Endothelial cell of umbilical vein (primary cell): ENCODE measurements around the gene CD80. TPM values are rescaled to one million over a fixed set of nuclear protein-coding genes. Genes with fewer than 3 reads are reported as not detected.

Experiments used
- BruUV-seq: library from RNA; stranded (reverse); fragments of 400-500 nt; replicated peaks from 2 replicates; lab custom pipeline; 2021; lab: Mats Ljungman, UMichigan
- CTCF ChIA-PET: fragments of 300-600, 350-600 bp; sonication (Branson Sonifier 250); formaldehyde crosslinking; loops from one replicate; lab custom pipeline; 2021; ENCODE audit warnings: antibody characterized with exemption, inconsistent platforms; lab: Charles Lee
- POLR2A ChIA-PET: fragments of 300-600, 350-600 bp; sonication (Branson Sonifier 250); formaldehyde crosslinking; loops from one replicate; lab custom pipeline; 2021; ENCODE audit warnings: antibody characterized with exemption, inconsistent platforms; lab: Charles Lee
- DNase-seq: peaks from one replicate; pipeline ENCODE4 v3.0.0-alpha.2; 2011; ENCODE audit warnings: low read depth, low spot score
- FAIRE-seq: peaks from 2 replicates; lab custom pipeline; 2011; peaks lifted over from hg19 to GRCh38; lab: Jason Lieb, UNC
- H2AFZ ChIP-seq: 2 replicates; pipeline ENCODE4 v1.6.0; 2012; ENCODE audit warnings: low read depth, low read length, control low read depth, inconsistent platforms
- H3K27ac ChIP-seq: 2 replicates; pipeline ENCODE4 v1.5.1; 2011; ENCODE audit warnings: low read depth, mild to moderate bottlenecking, control low read depth, low read length, moderate library complexity; ENCODE audit not compliant: insufficient read depth
- H3K27me3 ChIP-seq, 2 experiments: 2 replicates each; pipeline versions ENCODE4 v1.6.0 to v1.6.1; 2011; ENCODE audit warnings: low read length in 2 of 2, mixed read lengths in 1 of 2; ENCODE audit not compliant: control insufficient read depth in 2 of 2, insufficient read depth in 2 of 2
- H3K36me3 ChIP-seq, 2 experiments: 2 replicates in 1 of 2; 3 replicates in 1 of 2; pipeline ENCODE4 v1.5.1; 2011; ENCODE audit warnings: low read length in 2 of 2, mild to moderate bottlenecking in 1 of 2, moderate library complexity in 1 of 2; ENCODE audit not compliant: control insufficient read depth in 2 of 2, insufficient read depth in 2 of 2; ENCODE audit errors: extremely low read depth in 1 of 2
- H3K4me1 ChIP-seq: 3 replicates; pipeline ENCODE4 v1.5.1; 2011; ENCODE audit warnings: mild to moderate bottlenecking, low read length; ENCODE audit not compliant: control insufficient read depth, insufficient read depth; ENCODE audit errors: extremely low read depth
- H3K4me2 ChIP-seq: 2 replicates; pipeline ENCODE4 v1.6.1; 2011; ENCODE audit warnings: low read length, control low read depth, mixed read lengths; ENCODE audit not compliant: insufficient read depth
- H3K4me3 ChIP-seq, 3 experiments: fragments of 200-600 bp in 1 of 3; sonication (generic), shearing (Covaris generic) in 1 of 3; replicated peaks in 1 of 3; 2 replicates each; pipeline ENCODE4 v1.5.1; 2011 to 2016; ENCODE audit warnings: control low read depth in 3 of 3, low read length in 3 of 3, mild to moderate bottlenecking in 2 of 3, inconsistent platforms in 1 of 3, low read depth in 1 of 3, moderate library complexity in 1 of 3; ENCODE audit not compliant: insufficient read depth in 1 of 3
- H3K79me2 ChIP-seq: 2 replicates; pipeline ENCODE4 v1.6.0; 2012; ENCODE audit warnings: low read length, inconsistent platforms; ENCODE audit not compliant: control insufficient read depth, insufficient read depth
- H3K9ac ChIP-seq: replicated peaks from 2 replicates; pipeline ENCODE3; 2011; ENCODE audit warnings: low read length, control low read depth; ENCODE audit not compliant: insufficient read depth; ENCODE audit errors: extremely low read depth
- H3K9me1 ChIP-seq: replicated peaks from 3 replicates; pipeline ENCODE4 v1.6.0; 2011; ENCODE audit warnings: mild to moderate bottlenecking, low read length; ENCODE audit not compliant: control insufficient read depth, insufficient read depth; ENCODE audit errors: extremely low read depth
- H3K9me3 ChIP-seq: replicated peaks from 2 replicates; pipeline ENCODE4 v1.5.1; 2012; ENCODE audit warnings: low read length, inconsistent platforms; ENCODE audit not compliant: control insufficient read depth, insufficient read depth
- H4K20me1 ChIP-seq: replicated peaks from 2 replicates; pipeline ENCODE3; 2011; ENCODE audit warnings: mild to moderate bottlenecking, low read length; ENCODE audit not compliant: control insufficient read depth, insufficient read depth; ENCODE audit errors: extremely low read depth
- CTCF ChIP-seq, 2 donors: IDR thresholded peaks; 1 replicate in 1 of 2; 2 replicates in 1 of 2; pipeline ENCODE4 v1.5.1; 2011; ENCODE audit warnings: low read length in 2 of 2, mild to moderate bottlenecking in 2 of 2, moderate library complexity in 2 of 2, control low read depth in 1 of 2, inconsistent platforms in 1 of 2, low read depth in 1 of 2; ENCODE audit not compliant: insufficient read depth in 1 of 2; ENCODE audit errors: extremely low read depth in 1 of 2
- EZH2 ChIP-seq: IDR thresholded peaks from 2 replicates; pipeline ENCODE4 v1.6.1; 2012; ENCODE audit warnings: borderline replicate concordance, low read depth, mild to moderate bottlenecking, moderate library complexity, low read length, inconsistent platforms; ENCODE audit not compliant: severe bottlenecking
- FOS ChIP-seq: IDR thresholded peaks from 2 replicates; pipeline ENCODE4 v1.6.1; 2011; ENCODE audit warnings: mild to moderate bottlenecking, low read length, moderate library complexity, borderline replicate concordance; ENCODE audit not compliant: insufficient read depth
- GATA2 ChIP-seq: IDR thresholded peaks from 2 replicates; pipeline ENCODE4 v1.7.0; 2011; ENCODE audit warnings: low read depth, mild to moderate bottlenecking, moderate library complexity, mixed read lengths, low read length; ENCODE audit not compliant: insufficient read length, insufficient read depth
- JUN ChIP-seq: IDR thresholded peaks from 2 replicates; pipeline ENCODE4 v1.6.1; 2011; ENCODE audit warnings: borderline replicate concordance, low read depth; ENCODE audit not compliant: insufficient read length, insufficient read depth
- MAX ChIP-seq: IDR thresholded peaks from 2 replicates; pipeline ENCODE4 v1.6.1; 2011; ENCODE audit not compliant: insufficient read depth, insufficient read length
- MYC ChIP-seq: IDR thresholded peaks from one replicate; pipeline ENCODE4 v1.6.1; 2011; ENCODE audit warnings: mild to moderate bottlenecking, low read depth, low read length
- POLR2A ChIP-seq: IDR thresholded peaks from 2 replicates; pipeline ENCODE4 v1.6.1; 2012; ENCODE audit warnings: low read depth, mild to moderate bottlenecking, control low read depth, low read length
- POLR2AphosphoS5 ChIP-seq: IDR thresholded peaks from 2 replicates; pipeline ENCODE4 v1.6.1; 2012; ENCODE audit warnings: low read depth, mild to moderate bottlenecking, control low read depth, low read length, moderate library complexity; ENCODE audit not compliant: insufficient read depth
- dilution Hi-C: fragments of 300-500 bp; cut with MboI; formaldehyde crosslinking; loops from one replicate; pipeline ENCODE4 v1.15.0; 2019; ENCODE audit warnings: low sequenced_read_pairs; ENCODE audit not compliant: extremely low pct_ligation_motif_present
- intact Hi-C: fragments of 100-400 bp; cut with micrococcal nuclease; formaldehyde crosslinking; loops from one replicate; pipeline ENCODE4 v1.10.0; 2022
- polyA plus RNA-seq, 4 experiments: library from polyadenylated mRNA; depleted of rRNA in 3 of 4; stranded (reverse) in 3 of 4; unstranded in 1 of 4; fragments of >200 nt; gene quantifications; 2 replicates each; pipeline versions ENCODE4 v1.2.1 to v1.2.3, GENCODE V29; 2011 to 2012; ENCODE audit warnings: missing spikeins in 1 of 4
- total RNA-seq: library from RNA; stranded (reverse); gene quantifications from 2 replicates; pipeline ENCODE4 v1.2.3, GENCODE V29; 2021

Gene CD80
- total and polyA plus RNA-seq, 2 donors (not counting 3 experiments of a cell fraction or from before 2014, with no cell fraction given): not detected

DNA sequence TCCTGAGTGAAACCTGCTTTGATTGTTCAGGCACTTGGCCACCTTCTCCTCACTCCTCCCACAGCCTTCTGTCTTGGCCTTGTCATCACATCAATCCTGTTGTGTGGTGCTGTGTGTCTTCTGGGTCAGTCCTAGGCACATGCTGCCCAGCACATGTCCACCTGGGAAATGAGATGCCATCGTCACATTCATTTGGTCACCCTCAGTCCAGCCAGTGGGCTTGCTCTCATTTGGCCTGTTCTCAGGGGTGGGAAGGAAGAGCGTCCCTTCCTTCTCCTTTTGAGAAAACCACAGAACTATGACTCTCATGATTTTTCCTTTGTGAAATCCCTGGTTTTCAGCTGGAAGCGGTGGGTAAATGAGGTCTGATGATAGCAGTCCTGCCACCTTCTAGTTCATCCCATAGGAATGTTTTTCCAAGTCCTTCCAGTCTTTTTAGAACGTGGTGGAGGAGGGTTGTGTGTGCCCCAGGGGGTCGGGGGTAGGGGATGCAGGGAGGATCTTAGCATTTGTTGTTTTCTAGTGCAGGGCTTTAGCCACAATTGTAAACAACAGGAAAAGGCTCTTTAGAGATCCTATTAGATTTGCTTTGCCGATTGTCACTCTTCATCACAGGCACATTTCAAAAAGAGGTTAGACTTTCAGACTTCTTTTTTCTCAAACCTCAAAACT is 29.8 kb upstream of the CD80 start:
- Histone ChIP-seq H3K4me3 (no peak overlapping the region), H3K4me1 (no peaks in the 10 kb centered on the region), H3K79me2 (no peaks in the 10 kb centered on the region), H3K27me3 (no peaks in the 10 kb centered on the region), H3K9ac (no peak overlapping the region), H3K9me1 (no peaks in the 10 kb centered on the region), H3K36me3 (no peaks in the 10 kb centered on the region), H3K4me2 (no peak overlapping the region), H2AFZ (no peak overlapping the region), H4K20me1 (no peaks in the 10 kb centered on the region), H3K9me3 (no peaks in the 10 kb centered on the region), H3K27ac (no peak overlapping the region)
- POLR2A ChIA-PET: no interaction called here
- dilution Hi-C loops: no loop called here
- DNase-seq: no peak
- intact Hi-C loops: no loop called here
- TF ChIP-seq POLR2A (no peak), FOS (no peak), CTCF (IDR thresholded peaks at IDR 0.05; ENCODE audit: extremely low read depth in 1 of 2, insufficient read depth in 1 of 2, low read depth in 1 of 2, low read length in 2 of 2) (no peak), JUN (no peak), MAX (no peak), EZH2 (no peak), GATA2 (no peak), POLR2AphosphoS5 (no peak), MYC (no peak)
- BruUV-seq: no TSS peak
- no peak for FAIRE-seq
- CTCF ChIA-PET: no interaction called here
